ENCODE measurements around the gene AP1B1.

Gene AP1B1

GRCh38 chr22:29330291-29330690, 58.1 kb downstream of the AP1B1 start:
- DNase-seq = no peak

- no peak for DNase-seq
Measured at GRCh38 chr22:29329581-29329980, 58.8 kb downstream of the AP1B1 start.

DNA sequence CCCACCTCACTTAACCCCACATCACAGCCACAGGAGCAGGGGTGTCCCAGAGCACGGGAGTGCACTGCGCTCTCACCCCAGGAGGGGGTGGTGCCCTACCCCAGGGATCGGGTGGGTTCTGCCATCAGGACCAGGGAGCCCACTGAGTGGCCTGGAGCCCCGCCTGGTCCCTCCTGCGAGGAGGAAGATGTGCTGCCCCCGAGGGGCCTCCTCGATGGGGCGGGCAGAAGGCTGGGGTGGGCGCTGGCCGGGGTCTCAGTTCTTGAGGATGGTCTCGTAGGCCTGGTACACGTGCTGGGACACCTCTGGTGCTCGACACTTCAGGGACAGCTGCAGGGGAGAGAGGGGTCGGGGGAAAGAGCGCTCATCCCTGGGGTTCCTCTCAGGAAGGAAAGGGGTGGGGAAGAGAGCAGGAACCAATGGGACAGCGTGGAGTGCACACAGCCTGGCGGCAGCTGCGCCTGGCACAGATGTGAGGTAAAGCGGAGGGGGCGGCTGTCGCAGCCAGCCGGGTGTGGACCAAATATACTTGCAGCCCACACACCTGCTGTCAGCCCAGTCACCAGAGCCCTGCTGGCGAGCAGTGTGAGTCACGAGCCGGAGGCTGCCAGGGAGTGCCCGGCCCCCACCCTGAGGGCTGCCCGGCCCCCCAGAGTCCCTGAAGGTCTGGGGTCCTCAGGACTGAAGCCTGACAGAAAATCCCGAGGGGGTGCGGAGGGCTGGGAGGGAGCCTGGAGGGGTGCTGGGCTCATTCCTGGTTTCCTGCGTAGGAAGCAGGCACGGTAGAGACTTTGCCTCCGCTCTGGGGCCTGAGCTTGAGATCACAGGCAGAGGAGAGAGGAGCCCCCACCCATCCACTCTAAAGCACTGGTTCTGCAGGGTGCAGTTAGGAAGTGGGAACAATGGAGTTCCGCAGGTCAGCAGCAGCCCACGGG, 59.5 kb downstream of the AP1B1 start:
- DNase-seq = no peak

- no peak for DNase-seq
Measured at GRCh38 chr22:29328055-29328454, 60.3 kb downstream of the AP1B1 start.

GRCh38 chr22:29327089-29327764, 61.1 kb downstream of the AP1B1 start:
- no peak for DNase-seq

GRCh38 chr22:29326481-29326880, 61.9 kb downstream of the AP1B1 start:
- no peak for DNase-seq

DNA sequence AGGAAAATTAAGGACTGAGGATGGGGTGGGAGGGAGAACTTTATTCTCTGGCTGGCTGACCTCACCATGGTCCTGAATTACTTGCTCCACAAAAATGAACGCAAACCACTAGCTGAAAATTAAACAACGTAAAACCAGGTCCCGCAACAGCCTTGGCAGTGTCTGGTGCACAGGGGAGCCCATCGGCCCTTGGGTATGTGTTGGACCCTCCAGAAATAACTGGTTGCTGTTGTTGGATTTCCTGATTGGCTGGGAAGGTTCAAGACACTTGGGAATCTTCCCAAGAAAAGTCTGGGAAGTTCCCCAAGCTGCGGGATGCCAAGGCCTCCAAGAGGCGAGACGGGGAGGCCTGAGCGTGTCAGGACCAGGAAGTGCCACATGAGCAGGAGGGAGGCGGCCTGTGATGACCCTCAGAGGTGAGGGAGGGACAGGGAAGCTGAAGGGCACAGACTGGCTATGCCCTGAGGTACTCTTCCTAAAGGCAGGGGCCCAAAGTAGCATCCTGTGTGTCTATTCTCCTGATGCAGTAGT, 62.5 kb downstream of the AP1B1 start:
- DNase-seq = no peak

DNA sequence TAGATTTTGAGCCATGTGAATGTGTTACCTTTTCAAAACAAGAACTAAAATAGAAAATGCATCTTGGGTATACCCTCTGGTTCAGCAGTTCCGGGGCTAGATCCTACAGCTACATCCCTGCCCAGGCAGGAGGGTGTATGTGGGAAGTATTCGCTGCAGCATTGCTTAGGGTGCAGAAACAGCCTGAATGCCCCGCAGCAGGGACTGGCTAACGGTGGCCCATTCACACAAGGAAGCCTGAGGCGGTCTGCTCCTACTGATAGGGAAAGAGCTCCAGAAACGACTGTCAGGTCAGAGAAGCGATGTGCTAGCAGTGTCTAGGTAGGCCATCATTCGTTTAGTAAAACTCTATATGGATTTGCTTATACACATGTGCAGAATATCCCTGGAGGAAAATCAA, 63.0 kb downstream of the AP1B1 start:
- DNase-seq = no peak

DNA sequence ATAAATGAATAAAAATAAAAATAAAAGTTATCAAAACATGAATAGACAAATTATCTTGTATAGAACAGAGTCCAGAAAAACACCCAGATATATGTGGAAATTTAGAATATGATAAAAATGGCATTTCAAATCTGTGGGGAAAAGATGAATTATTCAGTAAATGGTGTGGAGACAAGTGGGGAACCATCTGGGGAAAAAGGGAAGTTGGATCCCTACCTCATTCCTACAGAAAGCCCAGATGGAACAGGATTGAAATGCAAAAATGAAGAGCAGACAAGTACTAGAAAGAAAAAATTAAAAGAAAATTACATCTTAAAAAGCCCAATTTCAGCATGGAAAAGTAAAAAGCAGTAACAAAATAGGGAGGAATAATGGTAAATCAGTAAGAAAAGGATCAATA, 64.7 kb downstream of the AP1B1 start:
- no peak for DNase-seq

GRCh38 chr22:29320546-29320945, 67.8 kb downstream of the AP1B1 start:
- no peak for DNase-seq

GRCh38 chr22:29319072-29319471, 69.3 kb downstream of the AP1B1 start:
- DNase-seq = no peak

GRCh38 chr22:29317827-29318454, 70.4 kb downstream of the AP1B1 start:
- DNase-seq = no peak

DNA sequence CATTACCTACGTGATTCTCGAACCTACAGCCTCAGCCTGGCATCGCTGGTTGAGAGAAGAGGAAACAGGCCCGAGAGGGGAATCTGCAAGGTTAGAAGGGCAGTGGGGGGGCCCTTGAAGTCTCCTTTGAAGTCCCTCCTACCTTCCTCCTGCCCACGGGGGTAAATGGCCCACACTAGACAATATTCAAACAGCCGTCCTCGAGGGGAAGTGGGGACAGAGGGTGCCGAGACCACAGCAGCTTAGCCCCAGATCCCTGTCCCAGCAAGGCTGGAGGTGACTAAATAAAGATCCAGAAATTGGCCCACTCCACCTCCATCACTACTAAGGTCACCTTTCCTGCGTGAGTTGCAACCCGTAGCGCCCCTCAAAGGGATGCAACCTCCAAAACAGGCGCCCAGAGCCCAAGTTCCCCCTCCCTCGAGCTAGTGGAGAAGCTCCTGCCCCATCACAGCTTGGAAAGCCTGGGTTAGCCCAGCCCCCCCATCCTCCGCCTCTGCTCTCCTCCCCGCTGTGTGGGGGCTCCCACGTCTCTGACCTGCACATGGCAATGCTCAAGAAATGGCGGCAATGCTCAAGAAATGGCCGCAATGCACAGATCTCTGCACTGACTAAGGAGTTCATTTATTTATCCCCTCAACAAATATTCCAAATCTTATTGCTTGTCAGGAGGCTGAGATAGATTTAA, 72.1 kb downstream of the AP1B1 start:
- no peak for DNase-seq

- DNase-seq = no peak
Measured at GRCh38 chr22:29315286-29316140, 72.9 kb downstream of the AP1B1 start, which contains the start of gene RASL10A. Gene RASL10A, minus strand, starts transcription at chr22:29315697. Its CDS starts 451 bp downstream, at chr22:29315246.

DNA sequence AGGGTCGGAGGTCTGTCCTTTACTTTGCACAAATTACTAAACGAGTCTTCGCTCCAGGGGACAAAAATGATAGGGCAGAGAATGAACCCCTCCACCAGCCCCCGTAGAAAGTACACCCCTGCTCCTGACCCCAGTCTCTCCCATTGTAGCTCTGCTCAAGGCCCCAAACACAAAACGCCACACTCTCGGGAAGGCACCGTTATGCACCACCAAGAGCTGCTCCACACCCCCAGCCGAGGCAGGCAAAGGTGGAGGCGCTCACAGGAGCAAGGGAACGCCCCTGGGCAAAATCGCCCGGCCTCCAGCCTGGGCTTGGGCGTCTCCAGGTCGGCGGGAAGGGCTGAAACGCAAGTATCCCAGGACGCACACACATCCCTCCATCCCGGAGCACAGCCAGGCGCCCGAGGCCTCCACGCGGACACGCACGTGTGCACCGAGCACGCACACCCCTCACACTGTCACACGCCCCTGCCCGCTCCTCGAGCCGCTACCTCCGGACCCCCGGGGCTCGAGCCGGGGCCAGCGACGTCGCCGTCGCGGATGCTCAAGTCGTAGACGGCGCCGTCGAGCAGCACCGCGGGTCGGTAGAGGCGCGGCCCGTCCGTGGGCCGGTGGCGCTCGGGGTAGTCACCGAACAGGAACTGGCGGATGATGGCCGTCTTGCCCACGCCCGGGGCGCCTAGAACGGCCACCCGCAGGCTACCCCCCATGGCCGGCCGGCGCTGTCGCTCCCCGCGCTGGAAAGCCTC, 73.7 kb downstream of the AP1B1 start:
- DNase-seq = no peak

GRCh38 chr22:29313576-29314466, 74.5 kb downstream of the AP1B1 start:
- DNase-seq = no peak

DNA sequence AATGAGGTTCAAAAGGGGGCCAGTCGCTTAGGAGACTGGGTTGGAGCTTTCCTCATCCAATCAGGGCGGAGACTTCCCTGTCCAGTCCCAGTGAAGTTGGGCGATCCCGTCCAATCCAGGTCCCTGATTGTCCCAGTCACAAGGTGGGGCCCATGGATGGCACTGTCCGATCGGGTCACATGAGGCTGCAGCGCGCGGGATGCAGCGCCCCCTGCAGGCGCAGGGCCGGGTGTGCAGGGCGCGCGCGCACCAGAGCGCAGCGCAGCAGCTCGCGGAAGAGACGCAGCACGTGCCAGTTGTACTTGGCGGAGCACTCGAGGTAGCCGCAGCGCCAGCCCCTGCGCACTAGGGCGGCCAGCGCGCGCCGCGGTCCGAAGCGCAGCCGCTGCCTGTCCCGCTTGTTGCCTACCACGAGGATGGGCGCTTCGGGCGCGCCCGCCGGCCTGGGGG, 75.2 kb downstream of the AP1B1 start:
- no peak for DNase-seq

- no peak for DNase-seq
Measured at GRCh38 chr22:29312218-29313125, 75.9 kb downstream of the AP1B1 start.
